GM19240 (cell line): Measurements from ENCODE around the gene SPATA1.
"Not testable (repeated sequence)": the region's sequence is repeated elsewhere in the genome, so short reads cannot be mapped to it uniquely, and the experiment has no call there.

Experiments
- DNase-seq: peaks from one replicate; pipeline ENCODE4 v3.0.0; 2011; ENCODE audit warnings: low spot score; ENCODE audit not compliant: insufficient read length

The SPATA1 gene

DNA sequence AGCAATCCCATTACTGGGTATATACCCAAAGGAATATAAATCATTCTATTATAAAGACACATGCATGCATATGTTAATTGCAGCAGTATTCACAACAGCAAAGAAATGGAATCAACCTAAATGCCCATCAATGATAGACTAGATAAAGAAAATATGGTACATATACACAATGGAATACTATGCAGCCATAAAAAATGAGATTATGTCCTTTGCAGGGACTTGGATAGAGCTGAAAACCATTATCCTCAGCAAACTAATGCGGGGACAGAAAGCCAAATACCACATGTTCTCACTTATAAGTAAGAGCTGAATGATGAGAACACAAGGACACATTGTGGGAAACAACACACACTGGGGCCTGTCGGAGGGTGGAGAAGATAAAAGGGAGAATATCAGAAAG is 88.8 kb downstream of the SPATA1 start:
- DNase-seq, result not testable (repeated sequence)

DNA sequence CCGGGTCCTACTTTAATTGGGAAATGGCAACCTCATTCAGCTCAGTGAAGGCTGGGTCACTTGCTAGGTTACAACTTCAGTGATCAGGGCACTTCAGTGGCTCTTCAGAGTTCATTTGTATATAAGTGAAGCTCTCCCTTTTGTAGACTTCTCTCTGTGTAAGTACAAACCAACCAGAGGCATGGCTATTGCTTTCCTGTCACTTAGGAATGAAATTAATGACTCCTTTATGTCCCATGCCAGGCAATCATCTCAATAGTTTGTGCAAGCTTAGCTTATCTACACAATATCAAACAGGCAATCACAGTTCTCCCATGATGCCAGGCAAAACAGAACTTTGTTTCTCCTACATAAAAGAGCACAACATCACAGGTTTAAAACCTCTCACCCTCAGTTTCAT is 90.8 kb downstream of the SPATA1 start:
- DNase-seq, result no peak

DNA sequence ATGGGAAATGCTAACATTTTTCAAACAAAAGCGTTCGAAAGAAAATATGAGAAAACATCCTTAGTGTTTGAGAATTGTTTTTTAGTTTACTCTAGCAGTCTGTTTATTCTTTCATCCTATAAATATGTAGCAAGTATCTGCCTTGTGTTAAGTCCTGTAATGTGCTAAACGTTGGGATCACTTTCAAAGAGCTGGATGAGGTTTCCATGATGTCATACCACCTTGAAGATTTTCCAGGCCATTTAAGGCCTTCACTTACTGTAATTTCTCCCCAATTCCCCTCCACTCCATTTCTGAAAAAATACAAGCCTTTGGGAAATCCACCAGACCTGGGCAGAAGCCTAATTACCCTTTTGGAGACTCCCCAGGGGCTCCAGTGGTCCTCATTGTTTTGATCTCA is 92.2 kb downstream of the SPATA1 start:
- no peak for DNase-seq

DNA sequence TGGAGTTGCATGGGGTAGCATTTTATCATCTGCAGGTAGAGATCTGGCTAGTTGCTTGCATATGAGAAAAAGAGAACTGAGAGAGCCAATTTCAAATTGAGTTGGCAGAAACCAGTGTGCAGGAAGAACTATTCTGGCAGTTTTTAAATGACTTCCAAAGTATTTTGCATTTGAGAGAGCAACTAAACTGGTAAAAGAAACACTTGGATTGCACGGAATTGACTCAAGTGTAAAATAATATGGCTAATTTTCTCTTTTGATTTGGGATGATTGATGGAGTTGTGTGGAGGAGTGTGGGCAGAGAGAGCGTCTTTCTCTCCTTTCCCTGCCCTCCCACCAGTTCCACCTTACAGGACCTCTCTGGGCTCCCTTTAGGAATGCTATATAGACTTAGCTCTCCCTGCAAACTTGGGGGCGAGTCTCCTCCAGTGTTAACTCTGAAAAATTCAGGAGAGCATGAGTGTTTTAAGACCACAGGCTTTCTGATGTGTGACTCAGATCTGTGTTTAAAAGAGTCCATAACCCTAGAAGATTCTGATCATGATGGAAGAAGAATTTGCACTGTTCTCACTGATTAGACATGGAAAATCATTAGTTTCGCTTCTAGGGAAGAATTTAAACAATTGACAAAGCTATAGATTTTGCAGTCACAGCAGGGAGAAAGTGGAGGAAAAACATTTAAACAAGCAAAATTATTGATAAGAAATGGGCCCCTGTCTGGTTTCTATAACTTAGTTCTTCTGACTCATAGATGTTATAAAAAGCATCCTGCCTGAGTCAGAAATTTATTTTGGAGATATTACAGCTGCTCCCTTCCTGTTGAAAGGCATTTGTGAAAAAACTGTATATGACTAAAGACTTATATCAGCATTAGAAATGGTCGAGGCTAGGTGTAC is 92.9 kb downstream of the SPATA1 start:
- DNase-seq, result no peak

DNA sequence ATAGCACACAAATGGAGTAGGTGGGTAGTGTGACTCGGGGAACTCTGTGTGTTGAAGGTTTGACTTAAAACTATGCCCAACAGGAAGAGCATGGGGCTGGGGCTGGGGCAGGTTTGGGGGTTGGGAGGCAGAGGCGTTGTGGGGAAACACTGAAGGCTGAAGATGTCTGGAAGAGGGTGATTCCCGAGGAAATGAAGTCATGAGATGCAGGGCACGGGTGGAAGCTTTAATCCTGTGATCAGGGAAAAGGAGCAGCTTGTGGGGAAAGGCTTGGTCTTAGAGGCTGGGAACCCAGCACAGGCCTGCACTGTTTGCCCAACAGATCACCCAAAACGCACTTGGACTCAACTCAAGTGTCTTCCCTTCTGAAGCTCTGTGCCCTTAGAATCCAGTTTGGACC is 94.6 kb downstream of the SPATA1 start:
- no peak for DNase-seq

DNA sequence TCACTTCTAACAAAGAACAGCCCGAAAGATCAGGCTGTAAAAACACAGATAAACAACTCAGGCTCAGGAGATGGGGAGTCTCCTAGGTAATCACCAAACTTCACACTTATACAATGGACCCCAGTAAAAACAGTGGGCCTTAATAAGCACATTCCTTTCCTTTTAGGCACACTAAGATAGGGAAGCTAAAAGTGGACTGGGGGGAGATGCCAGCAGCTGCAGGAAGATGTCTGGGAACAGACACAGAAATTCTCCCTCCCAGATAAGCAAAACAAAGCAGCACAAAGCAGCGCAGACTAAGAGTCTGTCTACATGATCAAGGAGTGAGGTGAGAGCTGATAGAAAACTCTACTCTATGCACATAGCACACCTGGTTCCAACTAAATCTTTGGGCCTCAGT is 97.0 kb downstream of the SPATA1 start:
- DNase-seq, result no peak

DNA sequence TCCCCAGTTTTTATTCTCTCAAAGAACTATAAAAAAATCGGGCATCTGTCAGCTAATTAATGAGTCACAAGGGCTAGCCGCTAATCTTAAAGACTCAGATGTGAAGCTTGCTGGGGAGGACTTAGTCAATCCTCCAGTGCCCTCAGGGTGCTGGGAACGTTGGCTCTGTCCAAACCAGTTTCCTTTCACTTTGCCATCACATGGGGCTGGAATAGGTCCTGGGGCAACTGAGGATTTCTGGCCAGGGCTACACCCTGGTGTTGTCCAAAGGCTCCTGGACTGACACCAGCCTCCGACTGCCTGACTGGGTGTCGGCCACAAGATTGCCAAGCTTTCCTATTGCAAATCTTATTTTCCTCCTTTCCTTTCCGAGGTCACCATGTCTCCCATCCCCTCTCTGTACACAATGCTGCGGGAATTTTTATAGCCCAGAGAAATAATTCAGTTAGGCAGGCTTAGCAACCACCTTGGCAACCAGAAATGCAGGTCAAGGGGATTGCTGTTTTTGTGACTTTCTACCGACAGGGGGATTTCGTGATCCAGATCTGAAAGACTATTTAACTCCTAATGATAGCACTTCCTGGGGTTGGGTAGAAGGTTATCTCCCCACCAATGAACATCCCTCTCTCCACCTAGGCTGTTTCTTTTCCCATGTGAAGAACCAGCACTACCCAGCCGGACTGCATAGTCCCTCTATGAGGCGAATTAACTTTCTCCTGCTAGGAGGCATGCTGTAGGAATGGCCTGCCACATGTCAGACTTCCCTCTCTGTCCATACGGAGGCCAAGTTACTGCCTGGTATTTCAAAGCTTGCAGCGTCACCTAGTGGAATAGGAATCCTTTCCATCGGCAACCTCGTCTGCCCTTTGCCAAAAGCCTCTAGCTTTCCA is 98.0 kb downstream of the SPATA1 start:
- no peak for DNase-seq

DNA sequence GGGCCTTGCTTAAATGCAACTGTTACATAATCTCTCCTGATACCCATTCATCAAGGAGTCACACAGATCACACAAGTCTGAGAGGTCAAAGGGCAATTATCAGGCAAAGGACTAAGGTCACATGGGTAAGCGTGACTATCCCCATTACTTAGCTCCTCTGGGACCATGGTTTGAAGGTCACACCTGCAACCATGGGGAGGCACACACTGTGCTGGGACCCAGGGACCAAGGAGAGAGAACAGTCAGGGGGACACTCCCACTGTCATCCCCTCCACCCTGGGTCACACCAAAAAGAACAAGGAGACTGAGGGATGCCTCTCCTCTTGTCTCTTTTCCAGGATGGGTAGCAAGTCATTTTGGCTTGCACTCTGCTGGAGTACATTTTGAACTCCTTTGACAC is 99.0 kb downstream of the SPATA1 start:
- no peak for DNase-seq

DNA sequence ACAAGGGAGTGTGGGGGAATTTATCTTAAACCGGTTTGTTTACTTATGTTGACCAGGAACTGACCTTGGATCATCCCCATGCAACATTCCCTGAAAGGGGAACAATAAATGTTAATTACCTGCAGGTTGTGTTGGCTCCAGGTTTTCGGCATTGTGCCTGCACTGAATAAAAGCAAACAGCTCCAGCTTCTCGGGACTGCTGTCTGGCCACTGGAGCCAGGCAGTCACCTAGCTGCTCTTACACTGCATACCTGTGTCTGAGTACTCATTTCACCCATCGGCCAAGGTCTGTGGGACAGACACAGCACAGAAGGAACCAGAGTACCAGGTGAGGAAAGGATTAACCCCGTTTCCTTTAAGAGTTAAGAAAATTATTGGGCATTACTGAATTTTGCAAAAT is 100.8 kb downstream of the SPATA1 start:
- no peak for DNase-seq

DNA sequence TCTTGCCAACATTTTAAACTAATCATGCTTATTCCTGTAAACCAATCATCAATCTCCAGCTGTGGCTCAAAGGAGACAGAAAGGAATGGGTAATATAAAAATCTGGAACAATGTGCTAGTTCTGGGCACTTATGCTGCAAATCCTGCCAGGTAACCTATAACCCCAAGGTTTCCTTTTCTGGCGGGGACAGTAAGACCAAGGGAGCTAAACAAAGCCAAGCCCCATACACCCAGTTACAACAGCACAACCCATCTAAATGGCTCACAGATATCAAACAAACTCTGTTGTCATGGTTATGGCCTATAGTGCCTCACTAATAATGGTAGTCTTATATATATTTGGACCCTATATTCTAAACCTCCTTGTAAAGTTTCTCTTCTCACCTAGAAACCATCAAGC is 104.9 kb downstream of the SPATA1 start:
- DNase-seq, result no peak

DNA sequence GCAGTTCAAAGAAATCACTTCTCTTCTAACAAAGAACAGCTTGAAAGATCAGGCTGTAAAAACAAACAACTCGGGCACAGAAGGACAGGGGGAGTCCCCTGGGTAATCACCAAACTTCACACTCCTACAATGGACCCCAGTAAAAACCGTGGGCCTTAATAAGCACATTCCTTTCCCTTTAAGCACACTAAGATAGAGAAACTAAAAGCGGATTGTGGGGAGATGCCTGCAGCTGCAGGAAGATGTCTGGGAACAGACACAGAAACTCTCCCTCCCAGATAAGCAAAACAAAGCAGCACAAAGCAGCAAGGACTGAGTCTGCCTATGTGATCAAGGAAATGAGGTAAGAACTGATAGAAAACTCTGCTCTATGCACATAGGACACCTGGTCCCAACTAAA is 105.6 kb downstream of the SPATA1 start:
- no peak for DNase-seq

DNA sequence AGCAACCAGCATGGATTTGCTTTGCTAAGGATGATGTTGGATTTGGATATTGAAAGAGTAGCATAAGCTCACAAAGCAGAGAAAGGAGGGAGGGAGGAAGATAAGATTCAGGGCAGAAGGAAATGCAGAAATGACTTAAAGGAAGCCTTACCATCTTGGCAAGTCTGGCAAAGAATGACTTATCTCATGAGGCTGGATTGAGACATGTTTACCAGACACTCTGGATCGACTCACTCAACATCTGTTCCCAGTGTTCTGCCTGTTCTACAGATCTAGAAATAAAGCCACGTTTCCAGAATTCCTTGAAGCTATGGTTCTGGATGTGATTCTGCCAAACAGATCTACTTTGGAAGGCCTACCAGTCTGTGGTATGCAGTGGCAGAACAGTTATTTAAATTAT is 106.8 kb downstream of the SPATA1 start:
- no peak for DNase-seq

DNA sequence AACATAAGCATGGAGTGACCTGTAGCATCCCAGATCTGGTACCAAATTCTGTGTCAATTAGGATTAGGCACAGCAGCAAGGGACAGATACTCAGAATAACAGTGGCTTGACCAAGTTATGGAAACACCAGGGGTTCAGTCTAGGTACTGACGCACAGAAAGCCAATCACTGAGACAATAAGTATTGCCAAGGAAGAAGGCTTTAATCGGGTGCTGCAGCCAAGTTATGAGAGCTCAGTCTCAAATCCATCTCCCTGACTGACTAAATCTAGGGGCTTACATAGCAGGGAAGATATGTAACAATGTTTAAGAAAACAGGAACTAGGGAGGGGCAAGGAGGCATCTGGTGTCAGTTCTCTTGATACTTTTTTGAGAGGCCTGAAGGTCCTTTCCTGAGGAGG is 107.7 kb downstream of the SPATA1 start:
- DNase-seq, result no peak

DNA sequence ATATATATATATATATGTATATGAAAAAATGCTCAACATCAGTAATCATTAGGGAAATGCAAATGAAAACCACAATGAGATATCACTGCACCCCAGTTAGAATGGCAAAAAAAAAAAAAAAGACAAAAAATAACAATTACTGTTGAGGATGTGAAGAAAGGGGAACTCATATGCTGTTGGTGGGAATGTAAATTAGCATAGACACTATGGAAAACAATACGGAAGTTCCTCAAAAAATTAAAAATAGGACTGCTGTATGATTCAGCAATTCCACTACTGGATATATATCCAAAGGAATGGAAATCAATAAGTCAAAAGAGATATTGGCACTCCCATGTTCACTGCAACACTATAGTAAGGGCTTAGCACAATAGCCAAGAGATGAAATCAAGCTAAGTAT is 109.6 kb downstream of the SPATA1 start:
- no peak for DNase-seq
